ENCODE measurements around the gene SLC2A13.
A peak's percentile ranks its signal among the peaks of the same experiment; 100 is the strongest.

The SLC2A13 gene

DNA sequence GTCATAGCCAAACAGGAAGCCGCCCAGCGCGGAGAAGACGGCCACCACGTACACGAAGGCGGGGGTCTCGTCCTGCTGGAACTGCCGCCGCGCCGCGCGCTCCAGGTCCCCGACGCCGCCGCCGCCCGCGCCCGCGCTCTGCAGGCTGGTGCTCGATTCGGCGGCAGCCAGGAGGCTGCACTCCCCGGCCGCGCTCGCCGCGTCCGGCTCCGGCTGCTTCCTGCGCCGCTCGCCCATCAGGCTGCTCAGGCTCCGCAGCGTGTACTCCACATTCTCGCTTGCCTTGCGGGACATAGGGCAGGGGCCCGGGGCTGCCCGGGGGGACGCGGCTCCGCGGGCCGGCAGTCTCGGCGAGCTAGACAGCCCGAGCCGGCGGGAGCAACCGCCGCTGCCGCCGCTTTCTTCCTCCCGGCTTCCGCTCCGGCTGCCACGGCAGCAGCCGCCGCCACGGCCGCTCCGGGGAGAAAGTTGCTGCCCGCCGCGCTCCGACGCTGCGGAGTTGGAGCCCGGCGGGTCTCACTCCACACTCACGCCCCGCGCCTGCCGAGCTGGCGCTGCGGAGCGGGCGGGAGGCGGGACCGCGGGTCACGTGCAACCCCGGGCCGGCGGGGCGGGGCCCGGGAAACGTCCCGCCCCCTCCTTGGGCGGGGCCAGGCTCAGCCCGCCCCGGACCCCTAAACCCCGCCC is at the start of gene SLC2A13:
TSS of gene SLC2A13 (minus strand) at position 567 of the 687 bp plus-strand sequence. CDS start at position 294, 273 bp downstream.
- DNase-seq (ENCODE audit: low spot score): peak; percentile 81

DNA sequence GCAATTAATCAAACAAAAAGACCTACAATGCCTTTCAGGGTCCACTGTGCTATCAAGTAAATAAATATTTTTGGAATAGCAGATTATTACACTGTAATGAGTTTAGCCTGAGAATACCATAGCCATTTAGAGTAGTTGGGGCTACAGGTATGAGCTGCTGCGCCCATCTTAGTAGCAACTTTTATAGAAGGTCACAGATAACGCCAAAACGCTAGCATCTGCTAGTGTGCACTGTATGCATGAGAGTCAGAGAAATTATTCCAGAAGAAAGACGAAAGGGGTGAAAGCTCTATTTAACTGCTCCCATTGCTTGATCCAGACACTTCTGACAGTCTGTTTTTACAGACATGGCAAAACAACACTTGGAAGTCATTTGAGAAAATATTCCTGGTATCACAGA is 48.5 kb upstream of the SLC2A13 start:
- DNase-seq (ENCODE audit: low spot score): no peak

DNA sequence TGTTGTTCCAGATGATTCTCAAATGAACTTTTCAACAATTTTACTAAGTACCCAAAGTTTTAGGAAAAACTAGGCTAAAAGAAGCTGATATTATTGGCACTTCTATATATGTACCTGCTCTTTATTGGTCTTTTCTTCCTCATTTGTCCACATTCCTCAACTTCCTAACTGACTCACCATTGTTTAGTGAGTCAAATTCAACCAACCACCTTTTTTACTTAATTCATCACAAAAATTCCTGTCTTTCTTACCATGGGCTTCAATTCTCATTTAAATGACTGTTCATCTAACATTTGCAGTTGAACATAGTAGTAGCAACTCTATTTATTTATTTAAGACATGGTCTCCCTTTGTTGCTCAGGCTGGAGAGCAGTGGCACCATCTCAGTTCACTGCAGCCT is 47.6 kb upstream of the SLC2A13 start:
- DNase-seq (ENCODE audit: low spot score): no peak

DNA sequence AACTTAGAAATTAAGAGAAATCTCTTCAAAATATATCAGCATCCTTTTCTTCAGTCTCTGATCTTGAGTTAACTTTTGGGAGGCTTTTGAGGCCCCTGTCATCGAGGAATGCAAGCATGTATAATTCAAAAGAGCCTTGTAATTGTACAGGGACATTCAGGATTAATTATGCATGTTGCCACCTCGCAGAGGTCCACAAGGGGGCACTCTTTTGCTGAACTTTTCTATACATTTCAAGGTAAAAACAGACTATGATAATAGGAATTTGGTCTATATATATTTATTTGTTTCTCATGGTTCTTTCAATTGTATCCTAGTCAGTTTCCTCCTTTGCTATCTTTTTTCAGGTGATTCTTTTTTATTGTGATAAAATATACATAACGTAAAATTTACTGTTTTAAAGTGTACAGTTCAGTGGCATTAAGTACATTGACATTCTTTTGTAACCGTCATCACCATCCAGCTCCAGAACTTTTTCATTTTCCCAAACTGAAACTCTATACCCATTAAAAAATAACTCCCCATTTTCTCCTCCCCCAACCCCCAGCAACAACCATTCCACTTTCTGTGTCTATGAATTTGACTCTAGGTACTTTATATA is 47.0 kb upstream of the SLC2A13 start:
- no peak for DNase-seq (ENCODE audit: low spot score)

DNA sequence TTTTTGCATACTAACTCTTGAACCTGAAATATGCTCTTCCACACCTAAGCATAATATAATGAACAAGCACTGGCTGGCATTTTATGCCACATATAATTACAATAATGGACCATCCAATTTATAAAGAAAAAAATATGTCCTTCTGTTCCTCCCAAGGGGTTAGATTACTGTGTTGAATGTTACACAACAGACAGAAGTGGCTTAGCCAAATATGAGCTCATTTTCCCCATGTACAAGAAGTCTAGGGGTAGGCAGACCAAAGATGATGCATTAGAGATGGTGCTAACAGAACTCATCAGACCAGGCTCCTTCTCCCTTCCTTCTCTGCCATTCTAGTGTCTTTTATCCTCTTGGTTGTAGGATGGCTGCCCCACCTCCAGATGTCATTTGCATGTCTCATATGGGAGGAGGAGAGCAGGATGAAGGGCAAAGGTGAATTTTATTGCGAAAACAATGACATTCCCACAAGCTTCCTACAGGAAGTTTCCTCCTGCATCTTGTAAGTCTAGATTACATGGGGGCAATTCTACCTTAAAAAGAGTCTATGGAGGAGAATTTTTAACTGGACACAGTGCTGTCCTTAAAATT is 43.9 kb upstream of the SLC2A13 start:
- no peak for DNase-seq (ENCODE audit: low spot score)

DNA sequence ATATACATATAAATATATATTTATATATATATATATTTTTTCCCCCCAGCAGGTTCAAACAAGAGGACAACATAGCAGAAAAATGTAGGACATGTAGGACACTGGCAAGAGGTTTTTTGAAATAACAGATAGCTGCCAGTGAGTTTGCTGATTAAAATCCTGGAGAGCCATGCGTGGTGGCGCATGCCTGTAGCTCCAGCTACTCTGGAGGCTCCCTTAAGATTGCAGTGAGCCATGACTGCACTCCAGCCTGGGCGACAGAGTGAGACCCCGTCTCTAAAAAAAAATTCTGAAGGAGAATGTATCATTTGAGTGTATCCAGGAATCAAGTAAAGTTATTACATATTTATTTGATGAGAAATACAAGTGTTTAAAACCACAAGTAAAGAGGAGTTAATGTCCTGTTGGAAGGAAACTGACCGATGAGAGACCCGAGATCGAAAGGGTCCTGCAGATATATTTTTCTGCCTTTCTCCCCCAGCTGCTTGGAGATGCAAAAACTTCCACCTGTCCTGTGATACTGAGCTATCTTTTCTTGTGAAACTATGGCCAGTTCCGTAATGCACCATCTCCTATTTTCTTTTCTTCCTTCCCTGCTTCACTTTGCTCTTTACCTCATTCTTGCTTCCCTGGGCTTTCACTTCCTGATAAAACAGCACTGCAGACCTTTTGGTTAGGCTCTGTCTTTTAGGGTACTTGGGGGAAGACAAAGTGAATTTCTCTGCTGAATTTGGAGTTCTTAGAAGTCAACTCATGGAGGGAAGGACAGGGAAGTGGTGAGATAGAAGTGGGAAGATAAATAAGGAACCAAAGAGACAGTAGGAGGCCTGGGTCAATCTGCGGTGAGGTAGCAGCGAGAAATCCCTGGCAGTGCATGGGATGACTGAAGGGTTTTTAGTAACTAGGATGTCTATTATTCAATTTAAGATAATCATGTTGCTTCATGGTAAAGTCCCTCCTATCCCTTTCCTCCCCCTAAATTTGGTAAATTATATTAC is 41.2 kb upstream of the SLC2A13 start:
- no peak for DNase-seq (ENCODE audit: low spot score)

DNA sequence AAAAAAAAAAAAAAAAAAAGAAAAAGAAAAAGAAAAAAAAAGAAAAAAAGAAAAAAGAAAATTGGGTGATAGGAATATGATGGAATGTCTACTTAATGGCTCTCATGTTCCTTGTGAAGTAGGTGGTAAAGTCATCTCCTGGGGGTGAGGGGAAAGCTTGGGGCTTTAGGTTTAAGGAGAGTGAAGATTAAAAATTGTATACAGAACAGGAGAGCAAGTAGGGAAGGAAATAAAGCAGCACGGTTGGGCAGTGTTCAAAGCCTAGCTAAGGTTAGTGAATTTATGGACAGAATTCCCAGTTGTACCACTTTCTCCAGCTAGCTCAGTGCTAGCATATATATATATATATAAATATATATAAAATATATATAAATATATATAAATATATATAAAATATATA is 40.0 kb upstream of the SLC2A13 start:
- no peak for DNase-seq (ENCODE audit: low spot score)

DNA sequence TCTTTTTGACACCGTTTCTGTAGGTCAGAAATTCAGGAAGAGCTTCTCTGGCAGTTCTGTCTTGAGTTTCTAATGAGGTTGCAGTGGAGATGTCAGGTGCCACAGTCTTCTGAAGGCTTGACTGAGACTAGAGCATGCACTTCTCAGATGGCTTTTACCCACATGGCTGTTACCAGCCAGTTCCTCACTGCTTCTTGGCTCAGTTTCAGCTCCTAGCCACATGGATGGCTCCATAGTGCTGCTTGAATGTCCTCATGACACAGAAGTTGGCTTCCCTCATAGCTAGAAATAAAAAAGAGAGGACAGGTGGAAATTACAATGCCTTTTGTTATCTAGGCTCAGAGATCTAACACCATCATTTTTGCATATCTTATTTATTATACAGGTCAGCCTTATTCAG is 38.1 kb upstream of the SLC2A13 start:
- no peak for DNase-seq (ENCODE audit: low spot score)

DNA sequence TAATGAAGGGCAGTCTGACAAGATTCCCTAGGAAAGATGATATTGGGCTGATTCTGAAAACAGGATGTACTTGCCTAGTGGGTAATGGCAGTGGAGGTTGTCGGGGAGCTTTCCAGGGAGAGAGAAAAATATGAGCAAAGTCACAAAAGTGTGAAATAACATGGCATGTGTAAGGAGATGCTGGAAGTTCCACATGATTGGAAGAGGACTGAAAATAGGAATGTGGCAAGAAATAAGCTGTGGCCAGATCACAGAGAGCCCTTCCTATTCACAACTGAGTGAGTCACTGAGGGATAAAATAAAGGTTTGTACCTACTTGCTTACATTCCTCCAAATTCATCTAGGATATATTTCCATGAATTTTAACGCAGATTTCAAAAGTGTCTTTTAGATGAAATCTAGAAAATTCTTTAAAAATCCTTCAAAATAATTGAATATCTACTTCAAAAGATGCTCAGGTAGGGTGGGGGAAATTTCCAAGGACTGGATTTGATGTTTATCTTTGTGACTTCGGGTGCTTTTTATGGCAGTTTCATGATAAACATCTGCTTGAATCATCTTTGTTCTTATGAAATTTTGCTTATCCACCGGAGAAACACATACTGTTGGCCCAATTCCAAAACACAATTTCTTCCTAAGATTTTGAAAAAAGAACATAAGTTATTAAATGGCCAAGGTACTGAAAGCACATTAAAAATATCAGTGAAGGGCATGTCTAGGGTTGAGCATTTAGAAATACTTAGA is 36.3 kb upstream of the SLC2A13 start:
- no peak for DNase-seq (ENCODE audit: low spot score)

DNA sequence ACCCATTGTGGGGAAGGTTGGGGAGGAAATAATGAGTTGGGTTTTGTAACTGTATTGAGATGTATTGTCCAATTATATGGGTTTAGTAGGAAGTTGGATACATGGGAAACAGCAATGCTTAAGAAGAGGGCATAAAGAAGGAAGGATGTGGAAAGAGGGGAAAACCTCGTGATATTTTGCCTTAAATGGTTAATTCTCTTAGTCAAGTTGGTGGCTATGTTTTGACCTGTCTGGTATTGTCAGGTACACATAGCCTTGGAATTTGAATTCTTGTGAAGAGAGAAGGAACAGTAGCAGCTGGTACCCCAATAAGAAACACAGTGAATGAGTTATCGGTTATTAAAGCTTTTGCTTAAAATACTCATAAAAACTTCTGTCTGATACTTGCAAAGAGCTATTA is 32.6 kb upstream of the SLC2A13 start:
- DNase-seq (ENCODE audit: low spot score): no peak

DNA sequence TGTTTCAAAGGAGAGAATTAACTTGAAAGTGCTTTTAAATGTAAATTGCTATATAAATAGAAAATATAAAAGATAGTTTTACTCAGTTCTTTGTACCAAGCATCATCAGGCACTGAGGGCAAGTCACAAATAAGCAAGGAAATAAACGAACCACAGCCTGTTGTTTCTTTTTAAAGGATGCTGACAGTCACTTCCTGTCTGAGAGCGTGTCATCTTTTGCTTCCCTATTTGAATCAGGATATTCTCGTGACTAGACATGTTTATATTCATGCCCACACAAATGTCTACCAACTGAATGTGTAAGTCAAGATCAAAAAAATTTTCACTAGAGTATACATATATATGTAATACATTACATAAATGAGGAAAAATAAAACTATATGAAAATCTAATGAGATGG is 31.4 kb upstream of the SLC2A13 start:
- DNase-seq (ENCODE audit: low spot score): peak; percentile 2

DNA sequence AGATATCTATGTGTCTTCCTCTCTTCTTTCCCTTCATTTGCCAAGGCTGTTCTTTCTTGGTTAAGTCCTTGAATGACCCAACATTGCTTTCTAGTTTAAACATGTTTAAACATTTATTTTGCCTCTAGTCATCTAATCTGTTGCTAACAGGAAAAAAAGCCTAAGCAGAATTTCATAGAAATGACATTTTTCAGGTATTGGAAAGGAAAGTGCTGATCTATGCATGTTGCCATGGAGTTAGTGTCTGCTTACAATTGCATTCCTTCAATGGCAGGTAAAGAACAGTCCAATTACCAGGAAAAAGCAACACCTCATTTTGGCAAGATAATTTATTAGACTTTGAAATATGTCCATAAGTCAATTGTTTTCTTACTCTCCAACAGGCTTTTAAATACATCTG is 21.5 kb upstream of the SLC2A13 start:
- no peak for DNase-seq (ENCODE audit: low spot score)

DNA sequence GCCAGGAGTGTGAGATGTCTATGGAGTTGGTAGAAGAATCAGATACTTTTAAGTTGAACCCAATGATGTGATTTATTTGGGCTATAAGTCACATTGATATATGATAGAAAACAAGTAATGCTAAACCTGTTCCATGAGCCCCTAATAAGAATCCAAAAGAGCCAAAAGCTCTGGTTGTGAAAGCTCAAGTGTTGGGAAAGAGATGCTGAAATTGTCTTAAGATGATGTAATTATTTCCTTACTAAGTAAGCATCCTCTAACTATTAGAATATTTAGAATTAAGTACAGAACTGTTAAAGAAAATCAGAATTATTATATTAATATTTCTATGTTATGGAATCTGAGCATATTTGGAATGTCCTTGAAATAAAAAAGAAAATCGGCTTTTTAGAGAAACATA is 17.6 kb upstream of the SLC2A13 start:
- no peak for DNase-seq (ENCODE audit: low spot score)

DNA sequence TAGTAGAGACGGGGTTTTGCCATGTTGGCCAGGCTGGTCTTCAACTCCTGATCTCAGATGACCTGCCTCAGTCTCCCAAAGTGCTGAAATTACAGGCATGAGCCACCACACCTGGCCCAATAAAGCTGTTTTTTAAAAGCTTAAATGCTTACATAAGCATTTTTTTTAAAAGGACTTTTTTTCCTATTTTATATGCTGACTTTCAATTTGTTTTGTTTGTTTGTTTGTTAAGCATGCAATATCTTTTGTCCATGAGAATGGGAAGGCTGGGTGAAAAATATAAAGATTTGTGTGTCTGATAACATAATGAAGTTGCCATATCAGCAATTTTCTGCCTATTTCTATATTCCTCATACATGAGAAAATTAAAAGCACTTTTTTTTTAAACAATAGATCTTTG is 17.0 kb upstream of the SLC2A13 start:
- no peak for DNase-seq (ENCODE audit: low spot score)

DNA sequence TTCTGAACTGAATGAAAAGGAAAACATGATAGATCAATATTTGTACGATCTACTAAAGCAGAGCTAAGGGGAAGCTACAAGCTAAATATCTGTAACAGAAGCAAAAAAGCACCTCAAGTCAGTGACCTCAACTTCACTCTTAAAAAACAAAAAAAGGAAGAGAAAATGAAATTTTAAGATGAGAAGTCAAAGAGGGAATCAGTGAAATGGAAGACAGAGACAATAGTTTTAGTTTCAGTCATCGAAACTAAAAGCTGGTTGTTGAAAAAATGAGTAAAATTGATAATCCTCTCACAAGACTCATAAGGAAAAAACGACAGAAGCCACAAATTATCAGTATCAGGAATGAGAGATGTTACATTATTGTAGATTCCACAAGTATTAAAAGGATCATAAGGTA is 11.9 kb upstream of the SLC2A13 start:
- DNase-seq (ENCODE audit: low spot score): no peak

DNA sequence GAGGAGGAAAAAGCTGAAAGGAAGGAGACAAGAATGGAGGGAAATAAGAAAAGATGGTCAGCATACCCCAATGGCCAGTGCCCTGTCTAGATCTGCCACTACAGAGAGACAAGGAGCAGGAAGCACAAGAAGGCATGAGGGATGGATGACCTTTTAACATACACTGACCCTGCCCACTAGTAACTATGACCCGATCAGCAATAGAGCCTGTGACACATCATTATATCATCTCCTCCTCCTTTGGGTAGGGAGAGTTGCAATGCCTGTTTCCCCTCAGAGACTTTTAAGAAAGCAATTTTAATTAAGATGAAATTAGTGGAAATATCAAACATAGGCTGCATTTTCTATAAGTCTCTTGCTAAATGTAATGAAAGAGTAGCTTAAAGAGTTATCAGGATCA is 4.7 kb upstream of the SLC2A13 start:
- DNase-seq (ENCODE audit: low spot score): no peak

DNA sequence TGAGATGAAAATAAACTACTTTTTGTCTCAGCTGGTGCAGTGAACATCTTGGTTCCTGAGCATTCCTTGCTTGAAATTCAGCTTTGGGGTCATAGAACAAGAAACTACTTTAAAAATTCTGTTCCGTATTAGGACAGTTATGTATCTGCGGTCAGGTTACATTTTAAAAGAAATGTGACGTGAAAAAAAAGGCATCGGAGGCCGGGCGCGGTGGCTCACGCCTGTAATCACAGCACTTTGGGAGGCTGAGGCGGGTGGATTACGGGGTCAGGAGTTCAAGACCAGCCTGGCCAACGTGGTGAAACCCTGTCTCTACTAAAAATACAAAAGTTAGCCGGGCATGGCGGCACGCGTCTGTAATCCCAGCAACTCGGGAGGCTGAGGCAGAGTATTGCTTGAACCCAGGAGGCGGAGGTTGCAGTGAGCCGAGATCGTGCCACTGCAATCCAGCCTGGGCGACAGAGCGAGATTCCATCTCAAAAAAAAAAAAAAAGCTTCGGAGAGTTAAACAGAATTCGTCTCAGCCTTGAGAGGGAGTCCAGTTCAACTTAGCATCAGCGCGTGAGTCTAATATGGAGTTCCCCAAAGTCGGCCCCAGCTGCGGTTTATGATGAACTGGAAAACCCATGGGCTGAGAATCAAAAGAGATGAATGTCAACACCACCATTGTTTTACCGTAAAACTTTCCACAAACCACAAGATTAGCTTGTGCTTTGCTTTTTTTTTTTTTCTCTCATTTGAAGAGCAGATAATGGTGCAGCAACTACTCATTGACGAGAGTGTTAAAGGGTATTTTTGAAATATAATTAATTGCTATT is 2.1 kb upstream of the SLC2A13 start:
- no peak for DNase-seq (ENCODE audit: low spot score)

DNA sequence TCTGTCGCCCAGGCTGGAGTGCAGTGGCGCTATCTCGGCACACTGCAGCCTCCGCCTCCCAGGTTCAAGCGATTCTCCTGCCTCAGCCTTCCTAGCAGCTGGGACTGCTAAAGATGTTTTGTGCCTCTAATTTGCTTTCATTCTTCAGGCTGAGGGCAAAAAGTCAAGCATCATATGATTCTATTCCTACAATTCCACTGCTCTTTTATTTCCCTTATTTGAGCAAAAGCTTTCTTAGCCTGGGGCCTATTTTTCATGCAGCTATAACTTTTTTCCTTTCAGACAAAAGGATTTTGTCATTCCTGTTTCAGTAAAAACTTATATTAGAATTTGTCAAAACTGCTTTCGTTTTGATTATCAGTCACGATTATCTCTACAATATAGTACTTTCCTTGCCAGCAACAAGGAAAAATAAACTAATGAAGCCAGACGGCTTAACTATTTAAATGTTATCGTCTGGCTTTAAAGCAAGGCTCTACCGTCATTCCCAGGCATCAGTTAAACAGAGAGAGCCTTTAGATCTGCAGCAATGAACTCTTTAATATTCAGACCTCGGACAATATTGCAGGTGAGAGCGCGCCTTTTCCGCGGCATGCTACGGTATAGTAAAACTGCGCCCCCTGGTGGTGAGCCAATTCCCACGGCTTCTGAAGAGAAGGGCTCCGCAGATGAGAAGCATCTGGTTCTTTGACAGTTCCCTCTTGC is 1.4 kb upstream of the SLC2A13 start:
- peak; percentile 61 for DNase-seq (ENCODE audit: low spot score)

DNA sequence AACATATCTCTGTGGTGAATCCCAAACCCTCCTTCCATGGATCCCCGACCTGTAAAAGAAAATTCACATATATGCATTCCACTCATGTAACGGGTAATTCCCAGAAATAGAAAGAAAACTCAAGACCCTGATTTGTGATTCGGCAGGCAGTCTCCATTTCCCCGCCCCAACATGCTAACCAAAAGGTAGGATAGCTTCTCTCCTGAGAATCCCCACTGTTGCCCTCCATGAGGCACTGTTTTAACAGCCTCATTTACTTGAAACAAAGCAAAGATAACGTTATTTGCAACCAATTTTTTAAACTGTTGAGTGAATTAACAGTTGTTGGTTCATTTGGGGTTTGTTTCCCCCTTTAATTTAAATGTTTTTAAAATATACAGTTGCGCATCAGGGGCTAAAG is 774 bp upstream of the SLC2A13 start:
- DNase-seq (ENCODE audit: low spot score): no peak

DNA sequence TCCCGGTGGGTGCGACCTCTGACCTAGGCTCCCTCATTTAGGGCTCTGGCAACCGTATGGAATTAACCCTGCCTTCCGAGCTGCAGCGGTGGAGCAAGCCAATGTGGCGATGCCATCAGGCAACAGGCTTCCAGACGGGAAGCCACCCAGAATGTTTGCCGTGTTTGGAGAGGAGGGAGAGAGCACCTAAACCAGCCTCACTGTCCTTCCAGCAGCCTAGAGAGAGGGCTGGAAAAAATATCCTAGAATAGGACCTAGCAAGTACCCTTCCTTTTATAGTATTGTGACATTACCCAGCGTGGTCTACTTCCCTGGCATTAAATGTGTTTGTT is 287 bp upstream of the SLC2A13 start:
- DNase-seq (ENCODE audit: low spot score): no peak

DNA sequence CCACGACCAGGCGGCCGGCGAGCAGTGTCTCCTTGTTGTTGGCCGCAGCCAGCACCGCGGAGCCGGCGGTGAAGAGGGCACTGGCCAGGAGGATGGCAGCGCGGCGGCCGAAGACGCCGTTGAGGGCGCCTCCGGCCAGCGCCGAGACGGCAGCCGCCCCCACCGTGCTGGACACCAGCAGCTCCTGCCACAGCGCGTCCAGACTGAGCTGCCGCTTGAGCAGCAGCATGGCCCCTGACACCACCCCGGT is 691 bp downstream of the SLC2A13 start:
- DNase-seq (ENCODE audit: low spot score): peak; percentile 63

Data from hepatic stellate cell (primary cell).